Kidney capillary endothelial cell (primary cell): Measurements from ENCODE around the gene ADCY9.

ENCODE experiments used
- DNase-seq: peaks from one replicate; pipeline ENCODE4 v3.0.0-alpha.2; 2018; ENCODE audit warnings: low spot score

The ADCY9 gene

GRCh38 chr16:4123616-4124300 lies 7.5 kb upstream of the ADCY9 start:
- DNase-seq, result no peak

- no peak for DNase-seq
Observed at GRCh38 chr16:4120176-4120575, 3.9 kb upstream of the ADCY9 start.

- DNase-seq, result no peak
Observed at GRCh38 chr16:4117250-4117578, 972 bp upstream of the ADCY9 start.

- DNase-seq, result no peak
Observed at GRCh38 chr16:4115949-4116318, 308 bp downstream of the ADCY9 start.

- DNase-seq, result peak; percentile 44
Observed at GRCh38 chr16:4115209-4115948, 863 bp downstream of the ADCY9 start.

- no peak for DNase-seq
Observed at GRCh38 chr16:4114257-4115208, 1.7 kb downstream of the ADCY9 start.

- DNase-seq, result no peak
Observed at GRCh38 chr16:4113358-4114256, 2.6 kb downstream of the ADCY9 start.

- no peak for DNase-seq
Observed at GRCh38 chr16:4111748-4112696, 4.2 kb downstream of the ADCY9 start.

GRCh38 chr16:4110680-4111079 lies 5.6 kb downstream of the ADCY9 start:
- no peak for DNase-seq

- no peak for DNase-seq
Observed at GRCh38 chr16:4110065-4110464, 6.2 kb downstream of the ADCY9 start.

GRCh38 chr16:4109250-4109736 lies 6.9 kb downstream of the ADCY9 start:
- DNase-seq, result no peak

GRCh38 chr16:4106516-4106915 lies 9.7 kb downstream of the ADCY9 start:
- DNase-seq, result no peak

GRCh38 chr16:4105848-4106247 lies 10.4 kb downstream of the ADCY9 start:
- DNase-seq, result no peak

GRCh38 chr16:4103745-4104144 lies 12.5 kb downstream of the ADCY9 start:
- no peak for DNase-seq

- no peak for DNase-seq
Observed at GRCh38 chr16:4101421-4102219, 14.6 kb downstream of the ADCY9 start.

GRCh38 chr16:4098501-4098900 lies 17.7 kb downstream of the ADCY9 start:
- DNase-seq, result no peak

GRCh38 chr16:4097826-4098240 lies 18.4 kb downstream of the ADCY9 start:
- DNase-seq, result no peak

GRCh38 chr16:4096509-4096908 lies 19.7 kb downstream of the ADCY9 start:
- no peak for DNase-seq

GRCh38 chr16:4094127-4094773 lies 22.0 kb downstream of the ADCY9 start:
- no peak for DNase-seq
